ENCODE measurements around the gene TMEM267.
"Not testable (repeated sequence)": the region's sequence is repeated elsewhere in the genome, so short reads cannot be mapped to it uniquely, and the experiment has no call there.

The TMEM267 gene

GRCh38 chr5:43418561-43418960, 65.1 kb downstream of the TMEM267 start:
- H3K9ac ChIP-seq (ENCODE audit: low read length) = no peak overlapping the region

GRCh38 chr5:43416803-43417394, 66.8 kb downstream of the TMEM267 start:
- H3K27me3 ChIP-seq (ENCODE audit: control insufficient read depth, insufficient read depth, low read length) = no peaks in the 10 kb centered on the region
- no peaks in the 10 kb centered on the region for H3K36me3 ChIP-seq (ENCODE audit: control insufficient read depth, low read depth, low read length)
- no peak overlapping the region for H3K4me3 ChIP-seq (ENCODE audit: low read length)
- no peak overlapping the region for H3K9ac ChIP-seq (ENCODE audit: low read length)
- no peak overlapping the region for H3K27ac ChIP-seq (ENCODE audit: low read length)
- H3K9me3 ChIP-seq (ENCODE audit: control insufficient read depth, low read depth, low read length) = no peaks in the 10 kb centered on the region
- no peaks in the 10 kb centered on the region for H3K4me1 ChIP-seq (ENCODE audit: control insufficient read depth, low read depth, low read length)

More at GRCh38 chr5:43418561-43418960, 65.1 kb downstream of the TMEM267 start:
- Histone ChIP-seq H3K27me3 (ENCODE audit: control insufficient read depth, insufficient read depth, low read length) (no peaks in the 10 kb centered on the region), H3K4me3 (ENCODE audit: low read length) (no peak overlapping the region), H3K4me1 (ENCODE audit: control insufficient read depth, low read depth, low read length) (no peaks in the 10 kb centered on the region), H3K27ac (ENCODE audit: low read length) (no peak overlapping the region), H3K36me3 (ENCODE audit: control insufficient read depth, low read depth, low read length) (no peaks in the 10 kb centered on the region), H3K9me3 (ENCODE audit: control insufficient read depth, low read depth, low read length) (no peaks in the 10 kb centered on the region)

GRCh38 chr5:43415935-43416802, 67.5 kb downstream of the TMEM267 start:
- Histone ChIP-seq H3K4me3 (ENCODE audit: low read length) (no peak overlapping the region), H3K9me3 (ENCODE audit: control insufficient read depth, low read depth, low read length) (no peaks in the 10 kb centered on the region), H3K27me3 (ENCODE audit: control insufficient read depth, insufficient read depth, low read length) (no peaks in the 10 kb centered on the region), H3K27ac (ENCODE audit: low read length) (no peak overlapping the region), H3K4me1 (ENCODE audit: control insufficient read depth, low read depth, low read length) (no peaks in the 10 kb centered on the region), H3K9ac (ENCODE audit: low read length) (no peak overlapping the region), H3K36me3 (ENCODE audit: control insufficient read depth, low read depth, low read length) (no peaks in the 10 kb centered on the region)

GRCh38 chr5:43413966-43414365, 69.7 kb downstream of the TMEM267 start:
- Histone ChIP-seq H3K27me3 (ENCODE audit: control insufficient read depth, insufficient read depth, low read length) (no peaks in the 10 kb centered on the region), H3K9me3 (ENCODE audit: control insufficient read depth, low read depth, low read length) (no peaks in the 10 kb centered on the region), H3K4me1 (ENCODE audit: control insufficient read depth, low read depth, low read length) (no peaks in the 10 kb centered on the region), H3K27ac (ENCODE audit: low read length) (no peak overlapping the region), H3K4me3 (ENCODE audit: low read length) (no peak overlapping the region), H3K36me3 (ENCODE audit: control insufficient read depth, low read depth, low read length) (no peaks in the 10 kb centered on the region), H3K9ac (ENCODE audit: low read length) (no peak overlapping the region)

GRCh38 chr5:43412644-43413043, 71.0 kb downstream of the TMEM267 start:
- Histone ChIP-seq H3K27me3 (ENCODE audit: control insufficient read depth, insufficient read depth, low read length) (no peaks in the 10 kb centered on the region), H3K9ac (ENCODE audit: low read length) (no peak overlapping the region), H3K4me3 (ENCODE audit: low read length) (no peak overlapping the region), H3K36me3 (ENCODE audit: control insufficient read depth, low read depth, low read length) (no peaks in the 10 kb centered on the region), H3K9me3 (ENCODE audit: control insufficient read depth, low read depth, low read length) (no peaks in the 10 kb centered on the region), H3K27ac (ENCODE audit: low read length) (no peak overlapping the region), H3K4me1 (ENCODE audit: control insufficient read depth, low read depth, low read length) (no peaks in the 10 kb centered on the region)

- H3K4me1 ChIP-seq (ENCODE audit: control insufficient read depth, low read depth, low read length) = no peaks in the 10 kb centered on the region
- H3K36me3 ChIP-seq (ENCODE audit: control insufficient read depth, low read depth, low read length) = no peaks in the 10 kb centered on the region
- no peaks in the 10 kb centered on the region for H3K27me3 ChIP-seq (ENCODE audit: control insufficient read depth, insufficient read depth, low read length)
- H3K9me3 ChIP-seq (ENCODE audit: control insufficient read depth, low read depth, low read length) = no peaks in the 10 kb centered on the region
- no peak within 1 kb of the TSS for H3K27ac ChIP-seq (ENCODE audit: low read length)
- H3K9ac ChIP-seq (ENCODE audit: low read length) = no peak within 1 kb of the TSS
- no peak within 1 kb of the TSS for H3K4me3 ChIP-seq (ENCODE audit: low read length)
These were observed 71.5 kb downstream of the TMEM267 start, which contains the start of gene CCL28 for GRCh38 chr5:43412156-43412555. Gene CCL28, minus strand, starts transcription at chr5:43412391. Its CDS starts 75 bp downstream, at chr5:43412316.

- H3K9ac ChIP-seq (ENCODE audit: low read length) = no peak overlapping the region
- H3K36me3 ChIP-seq (ENCODE audit: control insufficient read depth, low read depth, low read length) = no peaks in the 10 kb centered on the region
- no peaks in the 10 kb centered on the region for H3K9me3 ChIP-seq (ENCODE audit: control insufficient read depth, low read depth, low read length)
- no peak overlapping the region for H3K27ac ChIP-seq (ENCODE audit: low read length)
- no peaks in the 10 kb centered on the region for H3K27me3 ChIP-seq (ENCODE audit: control insufficient read depth, insufficient read depth, low read length)
- no peak overlapping the region for H3K4me3 ChIP-seq (ENCODE audit: low read length)
- no peaks in the 10 kb centered on the region for H3K4me1 ChIP-seq (ENCODE audit: control insufficient read depth, low read depth, low read length)
These were observed 72.2 kb downstream of the TMEM267 start for GRCh38 chr5:43411495-43411894.

GRCh38 chr5:43410414-43410813, 73.3 kb downstream of the TMEM267 start:
- Histone ChIP-seq H3K36me3 (ENCODE audit: control insufficient read depth, low read depth, low read length) (no peaks in the 10 kb centered on the region), H3K9ac (ENCODE audit: low read length) (no peak overlapping the region), H3K4me3 (ENCODE audit: low read length) (no peak overlapping the region), H3K4me1 (ENCODE audit: control insufficient read depth, low read depth, low read length) (no peaks in the 10 kb centered on the region), H3K27ac (ENCODE audit: low read length) (no peak overlapping the region), H3K9me3 (ENCODE audit: control insufficient read depth, low read depth, low read length) (no peaks in the 10 kb centered on the region), H3K27me3 (ENCODE audit: control insufficient read depth, insufficient read depth, low read length) (no peaks in the 10 kb centered on the region)

GRCh38 chr5:43409809-43410271, 73.8 kb downstream of the TMEM267 start:
- Histone ChIP-seq H3K9me3 (ENCODE audit: control insufficient read depth, low read depth, low read length) (no peaks in the 10 kb centered on the region), H3K4me1 (ENCODE audit: control insufficient read depth, low read depth, low read length) (no peaks in the 10 kb centered on the region), H3K9ac (ENCODE audit: low read length) (no peak overlapping the region), H3K27ac (ENCODE audit: low read length) (no peak overlapping the region), H3K36me3 (ENCODE audit: control insufficient read depth, low read depth, low read length) (no peaks in the 10 kb centered on the region), H3K4me3 (ENCODE audit: low read length) (no peak overlapping the region), H3K27me3 (ENCODE audit: control insufficient read depth, insufficient read depth, low read length) (no peaks in the 10 kb centered on the region)

- not testable (repeated sequence) for H3K27ac ChIP-seq (ENCODE audit: low read length)
These were observed 81.1 kb downstream of the TMEM267 start for GRCh38 chr5:43402524-43403066.

GRCh38 chr5:43401827-43402226, 81.8 kb downstream of the TMEM267 start:
- Histone ChIP-seq H3K27ac (ENCODE audit: low read length) (no peak overlapping the region), H3K9ac (ENCODE audit: low read length) (no peak overlapping the region), H3K27me3 (ENCODE audit: control insufficient read depth, insufficient read depth, low read length) (no peaks in the 10 kb centered on the region), H3K9me3 (ENCODE audit: control insufficient read depth, low read depth, low read length) (no peaks in the 10 kb centered on the region), H3K36me3 (ENCODE audit: control insufficient read depth, low read depth, low read length) (no peaks in the 10 kb centered on the region), H3K4me1 (ENCODE audit: control insufficient read depth, low read depth, low read length) (no peaks in the 10 kb centered on the region), H3K4me3 (ENCODE audit: low read length) (no peak overlapping the region)

More at GRCh38 chr5:43402524-43403066, 81.1 kb downstream of the TMEM267 start:
- H3K27me3 ChIP-seq (ENCODE audit: control insufficient read depth, insufficient read depth, low read length); H3K9ac ChIP-seq (ENCODE audit: low read length); H3K9me3 ChIP-seq (ENCODE audit: control insufficient read depth, low read depth, low read length); H3K36me3 ChIP-seq (ENCODE audit: control insufficient read depth, low read depth, low read length); H3K4me3 ChIP-seq (ENCODE audit: low read length); H3K4me1 ChIP-seq (ENCODE audit: control insufficient read depth, low read depth, low read length): not testable (repeated sequence)
